HG02571 (cell line): ENCODE data around the gene GNAI3.
"Not testable (repeated sequence)": the region's sequence is repeated elsewhere in the genome, so short reads cannot be mapped to it uniquely, and the experiment has no call there.

Source experiments
- ATAC-seq: cut with Tn5 transposase; IDR thresholded peaks from one replicate; pipeline ENCODE4 v1.9.1; 2021; ENCODE audit warnings: mild to moderate bottlenecking, moderate library complexity; ENCODE audit not compliant: unreplicated experiment

Gene GNAI3

GRCh38 chr1:109657395-109657794 is 109.0 kb downstream of the GNAI3 start:
- ATAC-seq: no peak

DNA sequence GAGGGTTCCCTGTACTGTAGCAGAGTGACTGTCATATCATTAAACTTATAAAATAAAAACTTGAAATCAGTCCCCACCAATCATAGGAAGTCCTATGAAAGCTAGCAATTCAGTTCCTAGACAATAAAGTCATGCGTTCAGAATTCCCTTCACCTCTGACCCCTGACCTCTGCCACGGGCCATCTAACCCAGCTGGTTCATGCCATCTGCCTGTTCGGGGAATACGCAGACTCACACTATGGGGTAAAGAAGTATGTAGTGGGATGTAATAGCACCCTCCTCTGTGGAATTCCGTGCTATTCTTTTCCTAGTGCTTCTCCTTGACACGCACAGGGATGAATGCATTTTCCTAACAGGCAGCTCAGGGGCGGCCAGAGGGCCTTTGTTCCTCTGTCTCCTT is 109.6 kb downstream of the GNAI3 start:
- ATAC-seq: no peak

GRCh38 chr1:109658533-109659042 is 110.2 kb downstream of the GNAI3 start:
- ATAC-seq: no peak

DNA sequence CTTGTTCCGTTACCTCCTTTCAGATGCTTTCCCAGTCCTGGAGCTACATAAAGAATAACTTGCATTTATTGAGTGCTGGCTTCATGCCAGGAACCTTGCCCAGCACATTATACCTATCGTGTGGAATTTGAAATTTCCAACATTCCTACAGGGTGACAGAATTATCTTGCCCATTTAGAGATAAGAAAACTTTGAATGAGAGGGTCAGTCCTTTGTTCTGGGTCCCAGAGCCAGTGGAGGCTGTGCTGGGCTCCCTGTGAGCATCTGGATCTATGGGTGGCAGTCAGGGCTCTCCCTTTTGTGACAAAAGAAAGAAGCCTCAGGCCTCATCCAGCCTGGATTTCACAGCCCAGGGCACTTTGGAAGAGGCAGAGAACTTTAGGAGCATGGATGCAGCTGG is 110.7 kb downstream of the GNAI3 start:
- ATAC-seq: no peak

- no peak for ATAC-seq
Observed at GRCh38 chr1:109659997-109660690, 111.7 kb downstream of the GNAI3 start.

GRCh38 chr1:109660691-109661026 is 112.2 kb downstream of the GNAI3 start:
- not testable (repeated sequence) for ATAC-seq

GRCh38 chr1:109661391-109661790 is 113.0 kb downstream of the GNAI3 start:
- ATAC-seq: no peak

DNA sequence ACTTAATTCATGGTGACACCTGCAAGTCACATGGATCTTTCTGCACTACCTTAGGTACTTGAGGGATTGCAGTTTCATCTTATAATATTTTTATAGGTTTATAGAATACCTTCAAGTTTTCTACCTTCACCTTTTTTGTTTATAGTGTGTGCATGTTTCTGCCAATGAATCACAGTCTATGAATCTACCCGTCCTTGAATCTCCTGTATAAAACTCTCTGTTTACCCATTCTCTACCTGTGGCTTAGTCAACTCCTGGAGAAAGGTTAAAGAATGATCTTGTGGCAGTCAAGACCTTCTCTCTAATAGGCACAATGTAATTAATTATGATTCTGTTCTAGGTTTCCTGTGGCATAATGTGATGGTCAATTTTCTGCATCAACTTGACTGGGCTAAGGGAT is 116.3 kb downstream of the GNAI3 start:
- ATAC-seq: no peak

- peak; percentile 92 for ATAC-seq
Observed at GRCh38 chr1:109667452-109668122, 119.2 kb downstream of the GNAI3 start, which contains the start of gene GSTM2. Gene GSTM2, plus strand, starts transcription at chr1:109668057. Its CDS starts 59 bp downstream, at chr1:109668116.
